OCI-LY3 (cell line): Measurements from ENCODE around the gene CYP8B1.

Source experiments
- EZH2phosphoT487 ChIP-seq: fragments of 200-600 bp; shearing (Covaris generic); IDR thresholded peaks from 2 replicates; pipeline ENCODE4 v1.6.1; 2018; ENCODE audit warnings: antibody characterized with exemption, mixed run types, low read depth
- TF ChIP-seq, protein P1 (sequence below): fragments of 200-600, 300-600 bp; sonication (generic); IDR thresholded peaks from 2 replicates; pipeline ENCODE4 v1.5.1; 2014; ENCODE audit warnings: antibody characterized with exemption, low read length, low read depth

- TF ChIP-seq, protein P1, sequence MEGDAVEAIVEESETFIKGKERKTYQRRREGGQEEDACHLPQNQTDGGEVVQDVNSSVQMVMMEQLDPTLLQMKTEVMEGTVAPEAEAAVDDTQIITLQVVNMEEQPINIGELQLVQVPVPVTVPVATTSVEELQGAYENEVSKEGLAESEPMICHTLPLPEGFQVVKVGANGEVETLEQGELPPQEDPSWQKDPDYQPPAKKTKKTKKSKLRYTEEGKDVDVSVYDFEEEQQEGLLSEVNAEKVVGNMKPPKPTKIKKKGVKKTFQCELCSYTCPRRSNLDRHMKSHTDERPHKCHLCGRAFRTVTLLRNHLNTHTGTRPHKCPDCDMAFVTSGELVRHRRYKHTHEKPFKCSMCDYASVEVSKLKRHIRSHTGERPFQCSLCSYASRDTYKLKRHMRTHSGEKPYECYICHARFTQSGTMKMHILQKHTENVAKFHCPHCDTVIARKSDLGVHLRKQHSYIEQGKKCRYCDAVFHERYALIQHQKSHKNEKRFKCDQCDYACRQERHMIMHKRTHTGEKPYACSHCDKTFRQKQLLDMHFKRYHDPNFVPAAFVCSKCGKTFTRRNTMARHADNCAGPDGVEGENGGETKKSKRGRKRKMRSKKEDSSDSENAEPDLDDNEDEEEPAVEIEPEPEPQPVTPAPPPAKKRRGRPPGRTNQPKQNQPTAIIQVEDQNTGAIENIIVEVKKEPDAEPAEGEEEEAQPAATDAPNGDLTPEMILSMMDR: no peak
- no peak for TF ChIP-seq EZH2phosphoT487
Measured at GRCh38 chr3:42884324-42884723, 8.6 kb upstream of the CYP8B1 start.
